Right atrium auricular region (tissue), 2 donors: ENCODE results near the gene IL17REL. TPM values are rescaled to one million over a fixed set of nuclear protein-coding genes. Genes with fewer than 3 reads are reported as not detected.

Experiments used
- DNase-seq: peaks from one replicate; pipeline ENCODE4 v3.0.0-alpha.2; 2019; ENCODE audit warnings: low spot score
- H3K27ac ChIP-seq, 2 donors: fragments of 200-600 bp; sonication (generic); 1 replicate in 1 of 2; 2 replicates in 1 of 2; pipeline ENCODE4 v1.5.1; 2016 to 2019
- H3K27me3 ChIP-seq, 2 donors: fragments of 200-600 bp; sonication (generic); one replicate each; pipeline versions ENCODE4 v1.5.1 to v1.6.0; 2017 to 2019
- H3K36me3 ChIP-seq: fragments of 200-600 bp; sonication (generic); one replicate; pipeline ENCODE4 v1.5.1; 2016
- H3K4me1 ChIP-seq, 2 donors: fragments of 200-600 bp; sonication (generic); one replicate each; pipeline versions ENCODE4 v1.5.1 to v1.6.0; 2017 to 2019
- H3K4me3 ChIP-seq, 2 donors: fragments of 200-600 bp; sonication (generic); 1 replicate in 1 of 2; 2 replicates in 1 of 2; pipeline ENCODE4 v1.5.1; 2017 to 2019; ENCODE audit warnings: mild to moderate bottlenecking in 1 of 2, moderate library complexity in 1 of 2
- H3K9me3 ChIP-seq, 2 donors: fragments of 200-600 bp; sonication (generic); one replicate each; pipeline ENCODE4 v1.5.1; 2019
- CTCF ChIP-seq, 2 donors: fragments of 200-600 bp; sonication (generic); IDR thresholded peaks; one replicate each; pipeline ENCODE4 v1.5.1; 2019; ENCODE audit warnings: antibody characterized with exemption in 2 of 2
- total RNA-seq, 2 donors: library from RNA; depleted of rRNA; stranded (reverse); fragments of >200 nt; gene quantifications; one replicate each; pipeline ENCODE4 v1.1.0, GENCODE V29; 2016

Gene IL17REL
- total RNA-seq, 2 donors from 2014 or later = not detected

DNA sequence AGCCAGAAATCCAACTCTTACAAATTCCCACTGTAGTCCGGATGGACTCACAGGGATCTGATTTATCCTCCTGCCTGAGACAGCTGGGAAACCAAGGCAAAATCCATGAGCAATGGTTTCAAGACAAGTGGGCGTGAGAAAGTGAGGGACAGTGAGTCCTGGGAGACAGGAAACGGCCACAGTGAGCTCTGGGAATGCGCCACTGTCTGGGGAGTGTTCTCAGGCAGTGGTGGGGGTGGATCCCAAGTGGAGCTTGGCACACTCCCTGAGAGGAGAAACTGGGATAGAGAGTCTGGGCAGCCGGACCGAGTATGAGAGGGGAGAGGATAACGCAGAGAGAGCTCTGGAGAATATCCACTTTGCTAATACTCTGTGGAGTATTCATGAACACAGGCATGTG lies 9.8 kb downstream of the IL17REL start:
- H3K9me3 ChIP-seq = no peaks in the 10 kb centered on the region
- H3K27ac ChIP-seq = no peak overlapping the region
- H3K27me3 ChIP-seq = no peaks in the 10 kb centered on the region
- DNase-seq = no peak
- TF ChIP-seq CTCF (IDR thresholded peaks at IDR 0.05) = no peak
- peaks cover 0 to 5% of the 10 kb centered on the region in 2 donors for H3K4me1 ChIP-seq
- no peaks in the 10 kb centered on the region for H3K36me3 ChIP-seq
- no peak overlapping the region for H3K4me3 ChIP-seq

GRCh38 chr22:50001388-50002231 lies 11.0 kb downstream of the IL17REL start:
- no peak for DNase-seq
- H3K9me3 ChIP-seq = no peaks in the 10 kb centered on the region

DNA sequence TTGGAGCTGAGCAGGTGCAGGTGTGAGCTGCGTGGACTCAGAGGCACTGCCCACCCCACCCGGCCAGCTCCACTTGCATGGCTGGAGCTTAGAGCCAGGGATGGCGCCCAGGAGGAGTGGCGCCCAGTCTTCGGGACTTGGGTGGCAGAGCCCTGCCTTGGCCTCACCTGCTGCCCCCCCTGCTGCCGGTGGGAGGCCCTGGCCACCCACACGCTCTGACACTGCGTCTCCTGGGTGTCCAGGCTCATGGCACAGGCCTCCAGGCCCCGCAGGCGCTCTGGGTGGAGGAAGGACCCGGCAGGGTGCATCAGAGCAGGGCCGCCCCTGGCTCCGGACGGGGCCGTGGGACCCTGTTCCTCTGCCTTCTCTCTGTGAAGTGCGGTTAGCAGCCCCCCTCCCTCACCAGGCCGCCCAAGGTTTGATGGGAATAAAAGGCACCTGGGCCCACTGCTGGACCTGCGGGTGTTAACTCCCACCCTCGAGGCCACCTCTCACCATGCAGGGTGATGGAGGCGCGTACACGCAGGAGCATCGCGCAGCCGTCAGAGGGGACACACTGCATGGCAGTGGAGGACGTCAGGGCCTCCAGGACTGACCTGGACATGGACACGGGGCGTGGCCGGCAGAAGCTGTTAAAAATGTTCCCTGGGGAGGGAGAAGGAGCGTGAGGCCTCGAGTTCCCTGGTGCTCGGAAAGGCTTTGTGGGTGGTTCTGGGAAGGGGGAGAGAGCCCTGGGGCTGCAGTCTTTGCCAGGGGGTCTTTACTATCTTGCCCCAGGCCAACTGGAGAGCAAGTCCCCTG lies 11.8 kb downstream of the IL17REL start:
- H3K27ac ChIP-seq = no peak overlapping the region
- no peak overlapping the region for H3K4me3 ChIP-seq
- H3K36me3 ChIP-seq = no peaks in the 10 kb centered on the region
- TF ChIP-seq CTCF (IDR thresholded peaks at IDR 0.05) = no peak
- peaks cover 0 to 5% of the 10 kb centered on the region in 2 donors for H3K4me1 ChIP-seq
- no peak for DNase-seq
- H3K27me3 ChIP-seq = no peaks in the 10 kb centered on the region
- no peaks in the 10 kb centered on the region for H3K9me3 ChIP-seq

More at GRCh38 chr22:50001388-50002231, 11.0 kb downstream of the IL17REL start:
- Histone ChIP-seq H3K4me3 (no peak overlapping the region), H3K36me3 (no peaks in the 10 kb centered on the region), H3K27ac (no peak overlapping the region), H3K27me3 (no peaks in the 10 kb centered on the region), H3K4me1 (peaks cover 0 to 5% of the 10 kb centered on the region in 2 donors)
- TF ChIP-seq CTCF (IDR thresholded peaks at IDR 0.05) = no peak

DNA sequence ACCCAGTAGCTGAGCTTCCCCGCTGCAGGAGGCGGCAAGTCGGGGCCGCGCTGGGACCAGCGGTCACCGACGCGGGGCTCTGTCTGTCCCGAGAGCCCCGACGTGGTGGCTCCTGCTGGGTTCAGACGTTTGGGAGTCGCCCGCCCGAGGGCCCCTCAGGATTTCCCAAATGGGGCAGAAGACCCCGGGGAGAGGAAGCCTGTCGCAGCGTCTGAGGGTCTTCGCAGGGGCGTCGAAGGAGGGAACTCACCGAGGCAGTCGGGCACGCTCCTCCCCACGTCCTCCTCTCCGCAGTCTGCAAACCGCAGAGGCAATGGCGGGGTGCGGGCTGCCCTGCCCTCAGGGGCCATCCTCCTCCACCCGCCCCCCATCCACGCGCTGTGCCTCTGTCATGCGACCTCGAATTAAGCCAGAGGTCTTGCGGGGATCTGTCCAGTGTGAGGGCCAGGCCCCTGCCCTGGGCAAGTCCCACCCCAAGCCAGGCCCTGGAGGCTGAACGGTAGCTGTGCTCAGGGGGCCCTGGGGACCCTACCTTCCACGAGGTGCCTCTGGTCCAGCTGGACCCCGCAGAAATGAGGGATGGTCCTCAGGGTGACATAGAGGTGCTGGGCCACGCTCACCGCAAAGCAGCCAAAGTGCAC lies 12.5 kb downstream of the IL17REL start:
- Histone ChIP-seq H3K4me3 (peak overlapping the region; percentile 16 to 42), H3K36me3 (no peaks in the 10 kb centered on the region), H3K4me1 (peaks cover 0 to 5% of the 10 kb centered on the region in 2 donors), H3K27ac (no peak overlapping the region), H3K27me3 (no peaks in the 10 kb centered on the region), H3K9me3 (no peaks in the 10 kb centered on the region)
- no peak for TF ChIP-seq CTCF (IDR thresholded peaks at IDR 0.05)
- DNase-seq = no peak

DNA sequence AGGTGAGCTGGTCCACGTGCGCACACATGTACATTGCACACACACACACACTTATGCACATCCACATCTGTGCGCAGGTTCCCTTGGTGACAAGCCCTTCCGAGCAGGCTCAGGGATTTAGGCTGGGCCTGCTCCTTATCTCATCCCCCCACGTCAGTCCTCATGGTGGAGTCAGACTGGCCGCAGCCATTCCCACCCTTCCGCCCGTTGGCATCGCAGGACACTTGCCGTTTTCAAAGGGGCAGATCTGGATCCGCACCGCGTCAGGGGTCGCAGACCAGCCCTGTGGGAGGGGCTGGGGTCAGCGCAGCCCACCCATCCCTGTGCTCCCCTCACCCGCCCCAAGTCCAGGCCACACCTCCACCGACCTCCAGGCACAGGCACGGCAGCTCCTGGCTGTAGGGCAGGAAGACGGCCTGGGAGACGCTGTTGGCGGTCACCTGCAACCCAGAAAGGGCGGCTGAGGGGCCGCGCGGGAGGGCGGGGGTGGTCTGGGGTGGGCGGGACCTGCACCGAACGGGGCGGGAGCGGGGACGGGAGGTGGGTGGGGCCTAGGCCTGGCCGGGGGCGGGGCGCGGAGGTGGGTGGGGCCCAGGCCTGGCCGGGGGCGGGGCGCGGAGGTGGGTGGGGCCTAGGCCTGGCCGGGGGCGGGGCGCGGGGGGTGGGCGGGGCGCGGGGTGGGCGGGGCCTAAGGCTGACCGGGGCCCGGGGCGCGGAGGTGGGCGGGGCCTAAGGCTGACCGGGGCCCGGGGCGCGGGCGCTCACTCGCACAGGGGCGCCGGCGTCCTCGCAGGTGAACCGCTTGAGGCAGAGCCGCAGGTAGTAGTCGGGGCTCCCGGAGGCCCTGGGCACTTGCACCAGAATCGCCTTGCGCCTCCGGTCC lies 13.3 kb downstream of the IL17REL start:
- Histone ChIP-seq H3K27me3 (no peaks in the 10 kb centered on the region), H3K9me3 (no peaks in the 10 kb centered on the region), H3K36me3 (no peaks in the 10 kb centered on the region), H3K4me3 (peak overlapping the region; percentile 16 to 42), H3K27ac (no peak overlapping the region), H3K4me1 (peaks cover 0 to 5% of the 10 kb centered on the region in 2 donors)
- DNase-seq = no peak
- TF ChIP-seq CTCF (IDR thresholded peaks at IDR 0.05) = no peak
